PC-3 (cell line): ENCODE measurements around the gene ME2. TPM values are rescaled to one million over a fixed set of nuclear protein-coding genes. Genes with fewer than 3 reads are reported as not detected.

ENCODE experiments used
- ATAC-seq: fragments of 200-7000 bp; cut with Tn5 transposase; 2 replicates; pipeline ENCODE4 v1.9.1; 2020; ENCODE audit warnings: mild to moderate bottlenecking, moderate library complexity
- BruUV-seq: library from RNA; stranded (reverse); fragments of 400-500 nt; replicated peaks from 2 replicates; lab custom pipeline; 2021; lab: Mats Ljungman, UMichigan
- CTCF ChIA-PET: fragments of 300-600 bp; sonication (Branson Sonifier 250); formaldehyde crosslinking; loops from one replicate; lab custom pipeline; 2022; ENCODE audit warnings: antibody characterized with exemption; lab: Charles Lee
- POLR2A ChIA-PET: fragments of 300-600 bp; sonication (Branson Sonifier 250); formaldehyde crosslinking; loops from one replicate; lab custom pipeline; 2022; ENCODE audit warnings: antibody characterized with exemption; ENCODE audit not compliant: unreplicated experiment; lab: Charles Lee
- DNase-seq: peaks from one replicate; pipeline ENCODE4 v3.0.0-alpha.2; 2015
- H2AFZ ChIP-seq: fragments of 300-600 bp; sonication (generic); 2 replicates; pipeline ENCODE4 v1.6.0; 2016; ENCODE audit warnings: antibody characterized with exemption, low read length
- H3F3A ChIP-seq: fragments of 300-600 bp; sonication (generic); one replicate; pipeline ENCODE4 v1.6.0; 2017; ENCODE audit warnings: antibody characterized with exemption, low read length, control low read depth, mild to moderate bottlenecking; ENCODE audit not compliant: unreplicated experiment
- H3K27ac ChIP-seq: fragments of 300-600 bp; sonication (generic); 2 replicates; pipeline ENCODE4 v1.5.1; 2016; ENCODE audit warnings: mild to moderate bottlenecking, low read length
- H3K27me3 ChIP-seq: fragments of 300-600 bp; sonication (generic); 2 replicates; pipeline ENCODE4 v1.6.1; 2016; ENCODE audit warnings: low read length, mixed read lengths
- H3K36me3 ChIP-seq: fragments of 300-600 bp; sonication (generic); 2 replicates; pipeline ENCODE4 v1.6.1; 2016; ENCODE audit warnings: low read depth, mixed run types, low read length, mixed read lengths
- H3K4me1 ChIP-seq: fragments of 300-600 bp; sonication (generic); 2 replicates; pipeline ENCODE4 v1.5.1; 2016; ENCODE audit warnings: low read length; ENCODE audit not compliant: insufficient read depth
- H3K4me2 ChIP-seq: fragments of 300-600 bp; sonication (generic); 2 replicates; pipeline ENCODE4 v1.6.0; 2016; ENCODE audit warnings: low read length
- H3K4me3 ChIP-seq: fragments of 300-600 bp; sonication (generic); 2 replicates; pipeline ENCODE4 v1.5.1; 2016; ENCODE audit warnings: mild to moderate bottlenecking, low read length, mixed read lengths
- H3K79me2 ChIP-seq: fragments of 300-600 bp; sonication (generic); 2 replicates; pipeline ENCODE4 v1.6.1; 2017; ENCODE audit warnings: low read length, mixed read lengths
- H3K9ac ChIP-seq: fragments of 300-600 bp; sonication (generic); 2 replicates; pipeline ENCODE4 v1.6.0; 2016; ENCODE audit warnings: mild to moderate bottlenecking, low read length
- H3K9me2 ChIP-seq: fragments of 300-600 bp; sonication (generic); replicated peaks from 2 replicates; pipeline ENCODE4 v1.6.1; 2016; ENCODE audit warnings: mixed run types, low read length, mixed read lengths
- H3K9me3 ChIP-seq: fragments of 300-600 bp; sonication (generic); 2 replicates; pipeline ENCODE4 v1.6.1; 2016; ENCODE audit warnings: low read length, mixed read lengths
- H4K20me1 ChIP-seq: fragments of 300-600 bp; sonication (generic); 2 replicates; pipeline ENCODE4 v1.6.1; 2016; ENCODE audit warnings: low read length, mixed read lengths
- CTCF ChIP-seq: fragments of 300-600 bp; sonication (generic); conservative IDR thresholded peaks from 2 replicates; pipeline ENCODE4 v1.5.1; 2017; ENCODE audit warnings: antibody characterized with exemption, low read depth, mild to moderate bottlenecking, low read length
- EZH2 ChIP-seq: fragments of 300-600 bp; sonication (generic); IDR thresholded peaks from one replicate; pipeline ENCODE4 v1.6.1; 2017; ENCODE audit warnings: antibody characterized with exemption, mild to moderate bottlenecking, low read length; ENCODE audit not compliant: unreplicated experiment
- EZH2phosphoT487 ChIP-seq: fragments of 300-600 bp; sonication (generic); IDR thresholded peaks from 2 replicates; pipeline ENCODE4 v1.6.1; 2018; ENCODE audit warnings: mild to moderate bottlenecking, antibody characterized with exemption, low read length, borderline replicate concordance
- intact Hi-C: fragments of 100-400 bp; cut with micrococcal nuclease; formaldehyde crosslinking; loops from 2 replicates; pipeline ENCODE4 v1.9.0; 2023
- total RNA-seq: library from RNA; depleted of rRNA; stranded (reverse); fragments of >200 nt; gene quantifications from 2 replicates; pipeline ENCODE4 v1.2.3, GENCODE V29; 2014

Gene ME2
- total RNA-seq, 1 experiment from 2014 or later, result 29.1 TPM

DNA sequence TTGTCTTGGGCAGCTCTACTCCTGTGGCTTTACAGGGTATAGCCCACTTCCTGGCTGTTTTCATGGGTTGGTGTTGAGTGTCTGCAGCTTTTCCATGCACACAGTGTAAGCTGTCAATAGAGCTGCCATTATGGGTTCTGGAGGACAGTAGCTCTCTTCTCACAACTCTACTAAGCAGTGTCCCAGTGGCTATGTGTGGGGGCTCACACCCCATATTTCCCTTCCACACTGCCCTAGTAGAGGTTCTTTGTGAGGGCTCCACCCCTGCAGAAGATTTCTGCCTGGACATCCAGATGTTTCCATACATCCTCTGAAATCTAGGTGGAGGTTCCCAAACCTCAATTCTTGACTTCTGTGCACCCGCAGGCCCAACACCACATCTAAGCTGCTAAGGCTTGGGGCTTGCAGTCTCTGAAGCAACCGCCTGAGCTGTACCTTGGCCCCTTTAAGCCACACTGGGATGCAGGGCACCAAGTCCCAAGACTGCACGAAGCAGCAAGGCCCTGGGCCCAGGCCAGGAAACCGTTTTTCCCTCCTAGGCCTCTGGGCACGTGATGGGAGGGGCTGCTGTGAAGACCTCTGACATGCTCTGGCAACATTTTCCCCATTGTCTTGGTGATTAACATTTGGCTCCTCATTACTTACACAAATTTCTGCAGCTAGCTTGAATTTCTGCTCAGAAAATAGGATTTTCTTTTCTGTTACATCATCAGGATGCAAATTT, 98.3 kb downstream of the ME2 start:
- Histone ChIP-seq H3K4me1 (no peaks in the 10 kb centered on the region; the same call in 1 of the 2 replicates), H3K9ac (no peak overlapping the region), H2AFZ (no peak overlapping the region), H3F3A (no peaks in the 10 kb centered on the region), H3K27me3 (no peaks in the 10 kb centered on the region), H3K4me3 (no peak overlapping the region), H4K20me1 (no peaks in the 10 kb centered on the region), H3K79me2 (no peaks in the 10 kb centered on the region), H3K27ac (no peak overlapping the region), H3K9me3 (no peaks in the 10 kb centered on the region), H3K4me2 (no peak overlapping the region), H3K9me2 (no peaks in the 10 kb centered on the region), H3K36me3 (0 out of 2 replicates have a peak, but pooled peaks cover 2% of the 10 kb centered on the region)
- ATAC-seq, result no peak
- intact Hi-C loops, result no loop called here
- no peak for TF ChIP-seq CTCF
- TF ChIP-seq EZH2phosphoT487, result no peak
- no peak for TF ChIP-seq EZH2
- no TSS peak for BruUV-seq
- ChIA-PET CTCF (no interaction called here), POLR2A (no interaction called here)
- DNase-seq, result no peak

DNA sequence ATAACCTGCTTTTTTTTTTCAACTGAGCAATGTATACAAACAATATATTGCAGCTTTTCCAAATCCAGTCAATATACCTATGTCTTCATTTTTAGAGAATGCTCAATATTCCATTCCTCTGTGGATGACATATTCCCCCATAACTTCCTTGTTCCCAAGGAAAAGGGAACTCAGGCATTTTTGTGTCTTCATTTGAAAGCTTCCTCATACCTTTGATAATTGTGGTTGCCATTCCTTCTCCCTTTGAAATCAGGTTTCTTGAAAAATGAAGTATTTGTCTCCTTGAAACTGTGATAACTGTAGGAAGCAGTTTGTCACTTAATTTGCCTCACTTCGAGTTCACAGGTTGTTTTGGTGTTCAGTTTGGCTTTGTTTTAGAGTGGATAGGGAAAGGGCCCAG, 102.5 kb downstream of the ME2 start:
- TF ChIP-seq EZH2phosphoT487, result no peak
- TF ChIP-seq EZH2, result no peak
- no peak for TF ChIP-seq CTCF
- H3F3A ChIP-seq, result no peaks in the 10 kb centered on the region
- no peak overlapping the region for H3K4me2 ChIP-seq
- H3K36me3 ChIP-seq, result 0 out of 2 replicates have a peak, but pooled peaks cover 2% of the 10 kb centered on the region
- no peaks in the 10 kb centered on the region for H4K20me1 ChIP-seq
- ChIA-PET CTCF (no interaction called here), POLR2A (no interaction called here)
- ATAC-seq (no peak), DNase-seq (no peak)
- no peaks in the 10 kb centered on the region for H3K27me3 ChIP-seq
- peaks cover 5% of the 10 kb centered on the region; the same call in 1 of the 2 replicates for H3K4me1 ChIP-seq
- H3K4me3 ChIP-seq, result no peak overlapping the region
- intact Hi-C loops, result no loop called here
- no peaks in the 10 kb centered on the region for H3K79me2 ChIP-seq
- no peaks in the 10 kb centered on the region for H3K9me2 ChIP-seq
- H3K9ac ChIP-seq, result no peak overlapping the region
- H2AFZ ChIP-seq, result no peak overlapping the region
- H3K9me3 ChIP-seq, result no peaks in the 10 kb centered on the region
- no TSS peak for BruUV-seq
- no peak overlapping the region for H3K27ac ChIP-seq
